ENCODE measurements around the gene DOK6. TPM values are rescaled to one million over a fixed set of nuclear protein-coding genes. Genes with fewer than 3 reads are reported as not detected.

The DOK6 gene
- total and polyA plus RNA-seq, 10 of the 15 experiments (the other 5 are each of a cell fraction or from before 2014, with no cell fraction given), result 0.01 to 0.09 (median 0.04) TPM; not detected in 4

DNA sequence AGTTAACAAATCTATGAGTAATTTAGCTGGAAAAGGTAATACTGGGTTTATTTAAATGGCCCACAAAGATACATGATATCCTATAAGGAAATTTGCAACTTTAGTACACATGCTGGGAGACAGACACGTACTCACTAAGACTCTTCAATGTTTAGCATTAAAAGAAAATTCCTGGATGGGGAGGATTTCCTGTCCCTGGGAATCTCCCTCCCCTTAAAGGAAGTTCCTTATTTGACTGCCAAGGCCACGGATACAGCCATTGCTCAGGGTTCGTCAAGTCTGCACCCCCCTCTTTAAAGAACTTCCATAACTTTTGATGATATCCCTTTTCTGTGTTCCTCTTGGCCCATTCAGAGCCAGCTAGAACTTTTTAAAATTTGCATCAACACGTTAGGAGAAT lies 279.4 kb downstream of the DOK6 start (continued):
- TF ChIP-seq, protein P1, sequence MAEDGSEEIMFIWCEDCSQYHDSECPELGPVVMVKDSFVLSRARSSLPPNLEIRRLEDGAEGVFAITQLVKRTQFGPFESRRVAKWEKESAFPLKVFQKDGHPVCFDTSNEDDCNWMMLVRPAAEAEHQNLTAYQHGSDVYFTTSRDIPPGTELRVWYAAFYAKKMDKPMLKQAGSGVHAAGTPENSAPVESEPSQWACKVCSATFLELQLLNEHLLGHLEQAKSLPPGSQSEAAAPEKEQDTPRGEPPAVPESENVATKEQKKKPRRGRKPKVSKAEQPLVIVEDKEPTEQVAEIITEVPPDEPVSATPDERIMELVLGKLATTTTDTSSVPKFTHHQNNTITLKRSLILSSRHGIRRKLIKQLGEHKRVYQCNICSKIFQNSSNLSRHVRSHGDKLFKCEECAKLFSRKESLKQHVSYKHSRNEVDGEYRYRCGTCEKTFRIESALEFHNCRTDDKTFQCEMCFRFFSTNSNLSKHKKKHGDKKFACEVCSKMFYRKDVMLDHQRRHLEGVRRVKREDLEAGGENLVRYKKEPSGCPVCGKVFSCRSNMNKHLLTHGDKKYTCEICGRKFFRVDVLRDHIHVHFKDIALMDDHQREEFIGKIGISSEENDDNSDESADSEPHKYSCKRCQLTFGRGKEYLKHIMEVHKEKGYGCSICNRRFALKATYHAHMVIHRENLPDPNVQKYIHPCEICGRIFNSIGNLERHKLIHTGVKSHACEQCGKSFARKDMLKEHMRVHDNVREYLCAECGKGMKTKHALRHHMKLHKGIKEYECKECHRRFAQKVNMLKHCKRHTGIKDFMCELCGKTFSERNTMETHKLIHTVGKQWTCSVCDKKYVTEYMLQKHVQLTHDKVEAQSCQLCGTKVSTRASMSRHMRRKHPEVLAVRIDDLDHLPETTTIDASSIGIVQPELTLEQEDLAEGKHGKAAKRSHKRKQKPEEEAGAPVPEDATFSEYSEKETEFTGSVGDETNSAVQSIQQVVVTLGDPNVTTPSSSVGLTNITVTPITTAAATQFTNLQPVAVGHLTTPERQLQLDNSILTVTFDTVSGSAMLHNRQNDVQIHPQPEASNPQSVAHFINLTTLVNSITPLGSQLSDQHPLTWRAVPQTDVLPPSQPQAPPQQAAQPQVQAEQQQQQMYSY (CRISPR knock-in tag; IDR thresholded peaks at IDR 0.05), result no peak
- TF ChIP-seq HDAC6 (IDR thresholded peaks at IDR 0.05; ENCODE audit: unreplicated experiment) (no peak), TARDBP (IDR thresholded peaks at IDR 0.05; ENCODE audit: borderline replicate concordance) (no peak), BMI1 (IDR thresholded peaks at IDR 0.05; ENCODE audit: borderline replicate concordance) (no peak)

DNA sequence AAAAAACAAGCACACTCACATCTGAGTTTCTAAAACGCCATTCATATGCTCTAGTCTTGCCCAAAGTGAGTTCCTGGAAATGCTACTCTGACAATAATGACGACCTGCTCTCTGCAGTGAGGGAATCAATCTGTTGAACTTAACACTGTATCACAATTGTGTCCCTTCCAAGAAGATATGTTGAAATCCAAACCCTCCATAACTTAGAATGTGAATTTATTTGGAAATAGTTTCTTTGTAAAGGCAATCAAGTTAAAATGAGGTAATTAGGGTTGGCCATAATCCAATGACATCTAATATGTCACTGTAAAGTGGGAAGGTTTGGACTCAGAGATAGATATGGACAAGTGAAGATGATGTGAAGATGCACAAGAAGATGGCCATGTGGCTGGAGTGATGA lies 282.5 kb downstream of the DOK6 start:
- no TSS peak for BruUV-seq (replicated peaks)
- ChIA-PET SMC1A (ENCODE audit: uncharacterized antibody, unreplicated experiment) (no interaction called here), CTCF (interaction anchor here (1.0 kb wide), 1 partner anchor 14 kb away, joined by 3 read pairs; no protein-coding TSS in a partner anchor), POLR2A (no interaction called here), RAD21 (ENCODE audit: unreplicated experiment) (no interaction called here)
- FAIRE-seq (no peak), DNase-seq (ENCODE audit: low read depth, low spot score) (no peak), ATAC-seq (no peak)
- H3K79me2 ChIP-seq (ENCODE audit: control insufficient read depth, insufficient read depth, low read length), result no peaks in the 10 kb centered on the region
- H3K4me2 ChIP-seq (ENCODE audit: control insufficient read depth, insufficient read depth), result no peak overlapping the region
- H3K9me3 ChIP-seq (replicated peaks; ENCODE audit: control insufficient read depth, insufficient read depth, low read length), result no peaks in the 10 kb centered on the region
- no peak overlapping the region for H3K9ac ChIP-seq (ENCODE audit: control insufficient read depth, insufficient read depth, low read length)
- no peak overlapping the region for H2AFZ ChIP-seq (ENCODE audit: control insufficient read depth, low read depth, low read length)
- H3K4me1 ChIP-seq (ENCODE audit: control insufficient read depth, insufficient read depth, low read length), result no peaks in the 10 kb centered on the region
- intact Hi-C loops (cut with micrococcal nuclease; ENCODE audit: unreplicated experiment) (no loop called here), in situ Hi-C loops (cut with MboI) (no loop called here)
- WGBS (ENCODE audit: insufficient coverage, insufficient replicate concordance, low lambda C conversion rate, missing lambda C conversion rate), result 0% methylated on average over 2 of the region's 2 CpGs
- H3K27me3 ChIP-seq (replicated peaks in 1 of 2; ENCODE audit: control insufficient read depth in 2 of 2, insufficient read depth in 2 of 2, low read length in 1 of 2), result no peaks in the 10 kb centered on the region
- H3K4me3 ChIP-seq, result no peak overlapping the region
- H4K20me1 ChIP-seq (ENCODE audit: control insufficient read depth, insufficient read depth), result no peaks in the 10 kb centered on the region
- H3K36me3 ChIP-seq (ENCODE audit: control insufficient read depth in 2 of 2, insufficient read depth in 2 of 2, low read length in 1 of 2), result no peaks in the 10 kb centered on the region
- no peak overlapping the region for H3K27ac ChIP-seq (ENCODE audit: control insufficient read depth, insufficient read depth)
- TF ChIP-seq NFXL1 (IDR thresholded peaks at IDR 0.05; ENCODE audit: borderline replicate concordance) (no peak), ZBED1 (IDR thresholded peaks at IDR 0.05; ENCODE audit: borderline replicate concordance) (no peak), IRF4 (IDR thresholded peaks at IDR 0.05; ENCODE audit: low read depth, low read length) (no peak), HDAC2 (IDR thresholded peaks at IDR 0.05) (no peak), SMARCA5 (IDR thresholded peaks at IDR 0.05) (no peak), ATF7 (IDR thresholded peaks at IDR 0.05; ENCODE audit: low read depth) (no peak), ZNF24 (IDR thresholded peaks at IDR 0.05) (no peak), ZNF622 (IDR thresholded peaks at IDR 0.05) (no peak), PAX8 (IDR thresholded peaks at IDR 0.05) (no peak), SMAD5 (IDR thresholded peaks at IDR 0.05; ENCODE audit: low read depth) (no peak), SUPT20H (IDR thresholded peaks at IDR 0.05; ENCODE audit: borderline replicate concordance, control insufficient read depth, low read depth, low read length) (no peak), BCL11A (IDR thresholded peaks at IDR 0.05; ENCODE audit: low read depth, low read length) (no peak), MYB (IDR thresholded peaks at IDR 0.05; ENCODE audit: borderline replicate concordance, low read depth, low read length) (no peak), JUND (IDR thresholded peaks at IDR 0.05; ENCODE audit: low read depth, low read length) (no peak), CHD4 (IDR thresholded peaks at IDR 0.05) (no peak), ZNF207 (IDR thresholded peaks at IDR 0.05; ENCODE audit: borderline replicate concordance) (no peak), BRCA1 (IDR thresholded peaks at IDR 0.05; ENCODE audit: low read depth, low read length) (no peak)
- TF ChIP-seq, protein P2, sequence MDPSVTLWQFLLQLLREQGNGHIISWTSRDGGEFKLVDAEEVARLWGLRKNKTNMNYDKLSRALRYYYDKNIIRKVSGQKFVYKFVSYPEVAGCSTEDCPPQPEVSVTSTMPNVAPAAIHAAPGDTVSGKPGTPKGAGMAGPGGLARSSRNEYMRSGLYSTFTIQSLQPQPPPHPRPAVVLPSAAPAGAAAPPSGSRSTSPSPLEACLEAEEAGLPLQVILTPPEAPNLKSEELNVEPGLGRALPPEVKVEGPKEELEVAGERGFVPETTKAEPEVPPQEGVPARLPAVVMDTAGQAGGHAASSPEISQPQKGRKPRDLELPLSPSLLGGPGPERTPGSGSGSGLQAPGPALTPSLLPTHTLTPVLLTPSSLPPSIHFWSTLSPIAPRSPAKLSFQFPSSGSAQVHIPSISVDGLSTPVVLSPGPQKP (IDR thresholded peaks at IDR 0.05; ENCODE audit: low read depth, low read length), result no peak
